Right ventricle myocardium superior (tissue), 1 donor: ENCODE data around the gene GAGE13. TPM values are rescaled to one million over a fixed set of nuclear protein-coding genes. Genes with fewer than 3 reads are reported as not detected.
"Not testable (repeated sequence)": the region's sequence is repeated elsewhere in the genome, so short reads cannot be mapped to it uniquely, and the experiment has no call there.

ENCODE experiments used
- ATAC-seq: fragments of 200-7000 bp; cut with Tn5 transposase; one replicate; pipeline ENCODE4 v1.9.1; 2020; ENCODE audit warnings: mild to moderate bottlenecking; ENCODE audit not compliant: poor library complexity
- DNase-seq: peaks from one replicate; pipeline ENCODE4 v3.0.0-alpha.2; 2020
- intact Hi-C: fragments of 100-400 bp; cut with DNase I; formaldehyde crosslinking; loops from one replicate; pipeline ENCODE4 v1.11.2; 2022
- long read RNA-seq: library from polyadenylated mRNA; unstranded; transcript quantifications from one replicate; pipeline ENCODE4 v2.0.0, GENCODE V29; 2021
- total RNA-seq: library from RNA; stranded (reverse); fragmentation: NEBNext Ultra II Directional; extraction: Animal tissue kit (Norgen Biotek cat#: 25700); gene quantifications from one replicate; pipeline ENCODE4 v1.2.1, GENCODE V29; 2021
- donor health status: DM: no; HTN: yes; CAD: no; lungs with severe emphysema.

GAGE13 gene
- not detected for total RNA-seq
- long read RNA-seq, result 0 reads

DNA sequence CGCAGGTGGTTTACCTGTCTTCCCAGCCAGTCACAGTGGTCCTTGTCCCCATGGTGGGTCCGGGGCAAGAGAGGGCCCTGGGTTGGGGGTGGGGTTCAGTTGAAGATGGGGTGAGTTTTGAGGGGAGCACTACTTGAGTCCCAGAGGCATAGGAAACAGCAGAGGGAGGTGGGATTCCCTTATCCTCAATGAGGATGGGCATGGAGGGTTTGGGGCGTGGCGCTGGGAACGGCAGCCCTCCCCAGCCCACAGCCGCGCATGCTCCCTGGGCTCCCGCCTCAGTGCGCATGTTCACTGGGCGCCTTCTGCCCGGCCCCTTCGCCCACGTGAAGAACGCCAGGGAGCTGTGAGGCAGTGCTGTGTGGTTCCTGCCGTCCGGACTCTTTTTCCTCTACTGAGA lies at the start of gene GAGE13:
Gene GAGE13, plus strand, starts transcription at position 301 of the 400 bp plus-strand sequence. CDS start 1,156 bp downstream, outside the sequence.
- ATAC-seq, DNase-seq, intact Hi-C loops: not testable (repeated sequence)

- intact Hi-C loops, result no loop called here
- no peak for DNase-seq
- ATAC-seq, result peak; percentile 70
Measured at GRCh38 chrX:49282647-49283011, 48.8 kb upstream of the GAGE13 start.

GRCh38 chrX:49284212-49284611 lies 47.2 kb upstream of the GAGE13 start:
- DNase-seq (no peak), ATAC-seq (no peak)
- intact Hi-C loops, result no loop called here

- DNase-seq (no peak), ATAC-seq (no peak)
- intact Hi-C loops, result no loop called here
Measured at GRCh38 chrX:49286136-49286535, 45.2 kb upstream of the GAGE13 start.

- intact Hi-C loops, result no loop called here
- ATAC-seq (no peak), DNase-seq (no peak)
Measured at GRCh38 chrX:49286581-49286980, 44.8 kb upstream of the GAGE13 start.

DNA sequence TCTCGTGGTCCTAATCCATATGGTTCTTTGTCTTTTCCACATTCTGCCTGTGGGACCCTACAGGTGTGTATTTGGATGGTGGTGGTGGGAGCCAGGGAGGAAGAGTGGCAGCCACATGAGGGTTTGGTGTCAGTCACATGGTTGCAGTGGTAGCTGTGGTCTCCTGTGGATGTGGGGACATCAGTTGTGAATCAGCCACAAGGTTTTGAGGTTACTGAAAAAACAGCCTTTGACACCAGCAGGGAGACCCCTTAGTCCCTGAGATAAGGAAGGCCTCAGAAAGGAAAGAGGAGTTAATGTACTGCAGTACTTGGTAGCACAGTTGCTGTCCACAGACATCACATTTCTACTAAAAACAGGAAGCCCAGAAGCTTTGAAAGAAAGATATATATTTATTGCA lies 43.7 kb upstream of the GAGE13 start:
- no peak for ATAC-seq
- no peak for DNase-seq
- intact Hi-C loops, result no loop called here

GRCh38 chrX:49290215-49290614 lies 41.2 kb upstream of the GAGE13 start:
- DNase-seq, result no peak
- intact Hi-C loops, result no loop called here
- ATAC-seq, result no peak

GRCh38 chrX:49291615-49292337 lies 39.6 kb upstream of the GAGE13 start:
- peak; percentile 61 for DNase-seq
- intact Hi-C loops, result no loop called here
- peak; percentile 57 for ATAC-seq

DNA sequence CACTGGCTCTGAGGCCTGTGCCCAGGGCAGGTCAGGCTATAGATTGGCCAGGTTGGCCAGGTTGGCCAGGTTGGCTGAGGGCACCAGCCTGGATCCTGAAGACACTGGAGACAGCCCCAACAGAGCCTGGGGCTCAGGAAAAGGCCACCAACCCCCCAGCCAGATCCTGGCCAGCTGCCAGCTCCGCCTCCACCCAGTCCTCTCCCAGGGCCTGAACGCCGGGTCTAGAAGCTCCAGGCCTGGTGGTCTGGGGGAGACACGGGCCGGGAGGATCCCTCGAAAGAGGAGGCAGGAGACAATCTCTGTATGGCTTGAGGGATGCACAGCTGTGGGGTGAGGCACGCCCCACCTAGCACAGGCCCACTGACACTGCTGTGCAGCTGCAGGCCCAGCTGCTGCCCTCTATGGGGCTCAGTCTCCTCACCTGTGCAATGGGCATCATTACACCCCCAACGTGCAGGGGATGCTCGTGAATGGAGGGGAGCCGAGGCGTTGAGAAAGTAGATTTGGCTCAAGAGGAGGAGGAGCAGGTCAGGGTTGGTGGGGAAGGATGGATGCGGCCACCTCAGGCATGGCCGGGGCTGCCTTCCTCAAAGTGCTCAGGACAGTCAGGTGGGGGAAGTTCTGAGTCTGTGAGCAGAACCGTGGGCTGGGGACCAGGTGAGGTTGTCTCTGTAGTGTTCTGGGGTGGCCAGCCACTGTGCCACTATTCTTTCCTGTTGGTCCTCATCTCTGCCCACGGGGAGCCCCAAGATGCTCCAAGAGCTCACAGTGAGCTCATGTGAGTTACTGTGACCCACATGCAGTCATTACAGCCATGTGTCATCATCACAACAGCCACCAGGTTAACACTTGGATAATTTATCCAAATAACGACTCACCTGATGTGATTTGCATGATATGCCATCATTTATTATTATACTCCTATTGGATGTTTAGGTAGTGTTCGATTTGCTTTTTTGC lies 38.7 kb upstream of the GAGE13 start:
- DNase-seq, result no peak
- intact Hi-C loops, result no loop called here
- no peak for ATAC-seq

DNA sequence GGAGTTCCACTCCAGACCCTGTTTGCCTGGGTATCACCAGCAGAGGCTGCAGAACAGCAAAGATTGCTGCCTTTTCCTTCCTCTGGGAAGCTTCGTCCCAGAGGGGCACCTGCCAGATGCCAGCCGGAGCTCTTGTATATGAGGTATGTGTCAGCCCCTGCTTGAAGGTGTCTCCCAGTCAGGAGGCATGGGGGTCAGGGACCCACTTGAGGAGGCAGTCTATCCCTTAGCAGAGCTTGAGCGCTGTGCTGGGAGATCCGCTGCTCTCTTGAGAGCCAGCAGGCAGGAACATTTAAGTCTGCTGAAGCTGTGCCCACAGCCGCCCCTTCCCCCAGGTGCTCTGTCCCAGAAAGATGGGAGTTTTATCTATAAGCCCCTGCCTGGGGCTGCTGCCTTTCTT lies 32.1 kb upstream of the GAGE13 start:
- ATAC-seq, intact Hi-C loops, DNase-seq: not testable (repeated sequence)

DNA sequence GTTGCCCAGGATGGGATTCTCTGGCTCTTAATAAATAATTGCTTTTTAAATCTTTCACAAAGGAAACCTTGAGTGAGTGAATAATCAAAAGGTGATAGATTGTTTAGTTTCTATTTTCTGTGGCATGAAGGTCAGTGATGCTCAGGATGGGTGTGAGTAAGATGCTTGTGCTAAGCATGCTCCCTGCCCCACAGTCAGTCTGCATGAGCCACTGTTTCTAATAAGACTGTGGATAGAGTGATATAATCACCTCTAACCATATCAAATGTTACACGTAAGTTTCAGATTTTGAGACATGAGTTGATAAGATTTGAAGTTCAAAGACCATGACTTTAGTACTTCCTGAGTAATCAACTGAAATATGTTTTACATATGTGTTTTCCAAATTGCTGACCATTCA lies 30.7 kb upstream of the GAGE13 start:
- intact Hi-C loops, result no loop called here
- DNase-seq, result no peak
- ATAC-seq, result no peak

DNA sequence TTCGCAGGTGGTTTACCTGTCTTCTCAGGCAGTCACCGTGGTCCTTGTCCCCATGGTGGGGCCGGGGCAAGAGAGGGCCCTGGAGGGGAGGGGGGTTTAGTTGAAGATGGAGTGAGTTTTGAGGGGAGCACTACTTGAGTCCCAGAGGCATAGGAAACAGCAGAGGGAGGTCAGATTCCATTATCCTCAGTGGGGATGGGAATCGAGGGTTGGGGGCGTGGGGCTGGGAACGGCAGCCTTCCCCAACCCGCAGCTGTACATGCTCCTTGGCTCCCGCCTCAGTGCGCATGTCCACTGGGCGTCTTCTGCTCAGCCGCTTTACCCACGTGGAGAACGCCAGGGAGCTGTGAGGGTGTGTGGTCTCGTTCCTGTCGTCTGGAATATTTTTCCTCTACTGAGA lies 28.0 kb upstream of the GAGE13 start, which contains the start of gene GAGE10:
Gene GAGE10, plus strand, starts transcription at position 301 of the 400 bp plus-strand sequence. CDS start 1,214 bp downstream, outside the sequence.
- intact Hi-C loops, result no loop called here
- ATAC-seq (no peak), DNase-seq (no peak)

- intact Hi-C loops, ATAC-seq, DNase-seq: not testable (repeated sequence)
Measured at GRCh38 chrX:49307775-49308174, 23.6 kb upstream of the GAGE13 start.

DNA sequence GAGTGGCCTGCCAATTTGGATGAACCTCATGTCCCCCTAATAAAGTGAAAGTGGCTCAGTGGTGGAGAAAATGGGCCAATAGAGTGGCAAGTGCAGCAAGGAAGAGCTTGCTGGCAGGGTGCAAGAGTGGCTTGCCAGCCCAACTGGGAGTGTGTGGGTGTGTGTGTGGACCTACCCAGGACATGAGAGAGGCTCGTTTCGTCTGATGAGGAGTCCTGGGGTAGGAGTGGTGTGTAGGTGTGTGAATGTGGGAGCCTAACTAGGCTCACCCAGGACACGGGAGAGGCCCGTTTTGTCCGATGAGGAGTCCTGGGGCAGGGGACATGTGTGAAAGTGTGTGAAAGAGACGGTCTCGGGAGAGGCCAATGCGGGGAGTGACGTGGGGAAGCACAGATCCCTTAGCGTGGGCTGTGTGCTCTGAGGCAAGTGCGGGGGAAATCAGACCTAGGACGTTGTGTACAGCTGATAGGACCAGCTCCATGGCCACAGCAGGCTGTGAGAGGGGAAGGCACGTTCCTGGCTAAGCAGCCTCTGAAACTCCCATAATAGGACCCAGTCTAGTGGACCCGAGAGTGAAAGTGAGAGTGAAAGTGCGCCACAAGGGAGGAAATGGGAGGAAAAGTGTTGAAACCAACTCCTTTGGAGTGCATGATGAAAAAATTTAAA lies 22.6 kb upstream of the GAGE13 start:
- peak; percentile 40 for DNase-seq

GRCh38 chrX:49309401-49309981 lies 21.9 kb upstream of the GAGE13 start:
- intact Hi-C loops, result no loop called here
- DNase-seq (no peak), ATAC-seq (peak; percentile 22)

More for the DNA sequence above, 22.6 kb upstream of the GAGE13 start:
- intact Hi-C loops, result no loop called here
- peak; percentile 75 for ATAC-seq

DNA sequence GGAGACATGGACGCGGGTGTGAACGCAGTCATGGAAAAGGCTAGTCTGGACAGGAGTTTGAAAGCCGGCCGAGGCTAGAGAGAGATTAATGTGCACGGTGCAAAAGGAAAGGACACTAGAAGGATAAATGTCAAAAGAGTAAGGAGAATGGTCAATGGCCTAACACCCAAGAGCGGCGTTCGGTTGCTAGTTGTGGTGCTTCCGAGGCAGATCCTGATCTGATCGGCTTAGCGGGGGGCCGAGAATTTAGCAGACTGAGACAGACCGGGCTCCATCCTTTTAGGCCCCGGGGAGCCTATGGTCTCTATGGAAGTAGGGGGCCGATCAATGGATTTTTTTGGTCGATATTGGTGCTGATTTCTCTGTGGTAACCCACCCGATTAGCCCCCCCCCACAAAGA lies 21.0 kb upstream of the GAGE13 start:
- ATAC-seq, result no peak
- no peak for DNase-seq
- intact Hi-C loops, result no loop called here

DNA sequence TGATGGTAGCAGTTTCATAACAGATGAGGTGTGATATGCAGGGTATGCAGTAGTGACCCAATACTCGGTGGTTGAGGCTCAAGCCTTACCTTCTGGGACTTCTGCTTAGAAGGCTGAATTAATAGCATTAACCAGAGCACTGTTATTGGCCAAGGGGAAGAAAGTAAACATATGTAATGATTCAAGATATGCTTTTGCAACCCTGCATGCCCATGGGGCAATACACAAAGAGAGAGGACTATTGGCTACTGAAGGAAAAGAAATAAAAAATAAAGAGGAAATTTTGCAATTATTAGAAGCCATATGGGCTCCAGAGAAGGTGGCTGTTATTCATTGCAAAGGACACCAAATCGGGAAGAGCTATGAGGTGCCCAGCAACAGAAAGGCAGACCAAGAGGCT lies 19.2 kb upstream of the GAGE13 start:
- intact Hi-C loops, result no loop called here
- DNase-seq (no peak), ATAC-seq (no peak)

DNA sequence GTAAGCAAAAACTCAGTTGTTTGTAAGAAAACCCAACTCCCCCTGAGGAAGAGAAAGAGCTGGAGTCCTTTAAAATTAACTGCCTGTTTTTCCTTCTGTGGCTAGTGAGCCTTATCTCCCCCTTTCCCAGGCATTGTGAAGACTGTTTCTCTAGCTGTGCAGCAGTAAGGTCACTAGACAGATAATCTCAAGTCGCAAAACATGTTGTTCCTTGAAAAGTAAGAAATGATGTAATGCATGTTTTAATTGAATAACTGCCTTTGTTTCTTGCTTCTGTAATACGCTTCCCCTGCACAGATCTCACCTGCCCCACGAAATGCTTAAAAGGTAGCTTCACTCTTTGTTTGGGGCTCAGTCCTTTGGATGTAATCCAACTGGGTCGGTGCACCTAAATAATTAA lies 15.3 kb upstream of the GAGE13 start:
- intact Hi-C loops, result no loop called here
- no peak for DNase-seq
- no peak for ATAC-seq

DNA sequence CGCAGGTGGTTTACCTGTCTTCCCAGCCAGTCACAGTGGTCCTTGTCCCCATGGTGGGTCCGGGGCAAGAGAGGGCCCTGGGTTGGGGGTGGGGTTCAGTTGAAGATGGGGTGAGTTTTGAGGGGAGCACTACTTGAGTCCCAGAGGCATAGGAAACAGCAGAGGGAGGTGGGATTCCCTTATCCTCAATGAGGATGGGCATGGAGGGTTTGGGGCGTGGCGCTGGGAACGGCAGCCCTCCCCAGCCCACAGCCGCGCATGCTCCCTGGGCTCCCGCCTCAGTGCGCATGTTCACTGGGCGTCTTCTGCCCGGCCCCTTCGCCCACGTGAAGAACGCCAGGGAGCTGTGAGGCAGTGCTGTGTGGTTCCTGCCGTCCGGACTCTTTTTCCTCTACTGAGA lies 9.6 kb upstream of the GAGE13 start, which contains the start of gene GAGE12J:
Gene GAGE12J, plus strand, starts transcription at position 301 of the 400 bp plus-strand sequence. CDS start 1,157 bp downstream, outside the sequence.
- DNase-seq, intact Hi-C loops, ATAC-seq: not testable (repeated sequence)
